ENCODE data around the gene APOL4.

Gene APOL4

GRCh38 chr22:36141481-36141880 is 60.1 kb downstream of the APOL4 start:
- H3K27ac ChIP-seq (ENCODE audit: low read length) = no peak overlapping the region
- no peaks in the 10 kb centered on the region for H3K9me3 ChIP-seq (ENCODE audit: insufficient read depth, low read length, severe bottlenecking)
- no peaks in the 10 kb centered on the region for H3K4me1 ChIP-seq (ENCODE audit: insufficient read depth, low read length)
- no peak for ATAC-seq (ENCODE audit: insufficient read depth, low read depth)
- no peak overlapping the region for H3K4me2 ChIP-seq (ENCODE audit: insufficient read depth, low read length)
- no peaks in the 10 kb centered on the region for H3K27me3 ChIP-seq (ENCODE audit: insufficient read depth, low read length, poor library complexity)
- no peaks in the 10 kb centered on the region for H3K79me2 ChIP-seq (ENCODE audit: insufficient read depth, low read length)
- TF ChIP-seq EZH2 (IDR thresholded peaks at IDR 0.05; ENCODE audit: borderline replicate concordance, low read depth, low read length, severe bottlenecking) (no peak), CTCF (IDR thresholded peaks at IDR 0.05; ENCODE audit: borderline replicate concordance, extremely low read depth, low read length, poor library complexity, severe bottlenecking) (no peak)
- peaks cover 36% of the 10 kb centered on the region for H3K36me3 ChIP-seq (ENCODE audit: insufficient read depth, low read length)
- DNase-seq = no peak
- no peak overlapping the region for H3K4me3 ChIP-seq (ENCODE audit: low read depth in 1 of 2, low read length in 2 of 2)
- no peak overlapping the region for H3K9ac ChIP-seq (ENCODE audit: low read depth, low read length)
- H2AFZ ChIP-seq (ENCODE audit: low read depth, low read length) = no peak overlapping the region
- H4K20me1 ChIP-seq (ENCODE audit: insufficient read depth, low read length) = no peaks in the 10 kb centered on the region

Measured in DND-41 (cell line).